ENCODE results near the gene DCDC1. TPM values are rescaled to one million over a fixed set of nuclear protein-coding genes. Genes with fewer than 3 reads are reported as not detected.

DCDC1 gene
- total RNA-seq, 1 experiment from 2014 or later = not detected

DNA sequence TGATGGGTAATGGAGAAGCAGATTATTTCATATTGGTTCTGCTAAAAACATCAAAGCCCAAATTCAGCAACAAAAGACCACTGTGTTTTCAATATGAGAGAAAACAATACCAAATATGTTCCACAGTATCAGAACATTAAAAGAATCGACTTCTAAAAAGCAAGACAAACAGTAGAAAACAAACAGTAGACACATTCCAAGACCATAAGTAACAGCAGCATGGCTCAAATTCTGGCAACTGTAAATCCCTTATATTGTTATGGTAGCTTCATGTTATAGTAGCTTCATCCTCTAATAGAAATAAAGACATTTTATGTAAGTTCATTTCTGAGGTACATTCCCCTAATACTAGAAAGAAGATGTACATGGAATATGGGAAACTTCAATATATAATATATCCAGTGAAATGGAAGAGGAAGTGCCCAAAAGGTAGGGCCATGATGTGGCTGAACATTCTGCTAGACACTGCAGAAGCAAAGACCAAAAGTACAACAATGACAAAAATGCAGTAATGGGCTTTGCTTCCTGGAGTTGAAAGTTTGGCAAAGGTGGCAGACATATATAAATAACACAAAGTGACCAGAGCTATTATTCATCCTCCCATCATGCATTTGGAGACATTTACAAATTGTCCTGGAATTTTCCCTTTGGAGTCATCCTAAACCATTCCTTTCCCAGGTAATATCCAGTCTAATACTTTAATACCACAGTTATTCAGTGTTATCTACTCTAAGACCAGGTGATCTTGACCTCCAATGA lies 299.9 kb downstream of the DCDC1 start:
- POLR2A ChIA-PET = no interaction called here
- in situ Hi-C loops (cut with HindIII; ENCODE audit: low pct_unique_long_range_greater_than_20kb, low sequenced_read_pairs) (no loop called here), intact Hi-C loops (cut with micrococcal nuclease; ENCODE audit: unreplicated experiment) (no loop called here)
- H3K27ac ChIP-seq (ENCODE audit: low read length) = no peak overlapping the region
- ATAC-seq (no peak), DNase-seq (ENCODE audit: low read depth, low spot score) (no peak)
- H3K27me3 ChIP-seq (ENCODE audit: control insufficient read depth, insufficient read depth, low read length) = no peaks in the 10 kb centered on the region
- H3K36me3 ChIP-seq (ENCODE audit: control insufficient read depth, insufficient read depth, low read length) = no peaks in the 10 kb centered on the region
- no peaks in the 10 kb centered on the region for H3K4me1 ChIP-seq (ENCODE audit: control insufficient read depth, insufficient read depth, low read length)
- BruUV-seq (replicated peaks) = no TSS peak
- CTCF ChIA-PET = no interaction called here
- no peak overlapping the region for H3K4me3 ChIP-seq (ENCODE audit: low read depth in 2 of 2, low read length in 2 of 2)
- H3K9me3 ChIP-seq (ENCODE audit: control insufficient read depth, insufficient read depth, low read depth, low read length) = no peaks in the 10 kb centered on the region
- no peak for TF ChIP-seq SIN3A (IDR thresholded peaks at IDR 0.05; ENCODE audit: borderline replicate concordance, insufficient read depth, low read depth, low read length)
- TF ChIP-seq, protein P1, sequence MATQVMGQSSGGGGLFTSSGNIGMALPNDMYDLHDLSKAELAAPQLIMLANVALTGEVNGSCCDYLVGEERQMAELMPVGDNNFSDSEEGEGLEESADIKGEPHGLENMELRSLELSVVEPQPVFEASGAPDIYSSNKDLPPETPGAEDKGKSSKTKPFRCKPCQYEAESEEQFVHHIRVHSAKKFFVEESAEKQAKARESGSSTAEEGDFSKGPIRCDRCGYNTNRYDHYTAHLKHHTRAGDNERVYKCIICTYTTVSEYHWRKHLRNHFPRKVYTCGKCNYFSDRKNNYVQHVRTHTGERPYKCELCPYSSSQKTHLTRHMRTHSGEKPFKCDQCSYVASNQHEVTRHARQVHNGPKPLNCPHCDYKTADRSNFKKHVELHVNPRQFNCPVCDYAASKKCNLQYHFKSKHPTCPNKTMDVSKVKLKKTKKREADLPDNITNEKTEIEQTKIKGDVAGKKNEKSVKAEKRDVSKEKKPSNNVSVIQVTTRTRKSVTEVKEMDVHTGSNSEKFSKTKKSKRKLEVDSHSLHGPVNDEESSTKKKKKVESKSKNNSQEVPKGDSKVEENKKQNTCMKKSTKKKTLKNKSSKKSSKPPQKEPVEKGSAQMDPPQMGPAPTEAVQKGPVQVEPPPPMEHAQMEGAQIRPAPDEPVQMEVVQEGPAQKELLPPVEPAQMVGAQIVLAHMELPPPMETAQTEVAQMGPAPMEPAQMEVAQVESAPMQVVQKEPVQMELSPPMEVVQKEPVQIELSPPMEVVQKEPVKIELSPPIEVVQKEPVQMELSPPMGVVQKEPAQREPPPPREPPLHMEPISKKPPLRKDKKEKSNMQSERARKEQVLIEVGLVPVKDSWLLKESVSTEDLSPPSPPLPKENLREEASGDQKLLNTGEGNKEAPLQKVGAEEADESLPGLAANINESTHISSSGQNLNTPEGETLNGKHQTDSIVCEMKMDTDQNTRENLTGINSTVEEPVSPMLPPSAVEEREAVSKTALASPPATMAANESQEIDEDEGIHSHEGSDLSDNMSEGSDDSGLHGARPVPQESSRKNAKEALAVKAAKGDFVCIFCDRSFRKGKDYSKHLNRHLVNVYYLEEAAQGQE (IDR thresholded peaks at IDR 0.05; ENCODE audit: insufficient read depth in 1 of 2, low read depth in 2 of 2, low read length in 1 of 2) = no peak
- no peak for TF ChIP-seq TCF7L2 (IDR thresholded peaks at IDR 0.05; ENCODE audit: low read depth, low read length)
- TF ChIP-seq, protein P2, sequence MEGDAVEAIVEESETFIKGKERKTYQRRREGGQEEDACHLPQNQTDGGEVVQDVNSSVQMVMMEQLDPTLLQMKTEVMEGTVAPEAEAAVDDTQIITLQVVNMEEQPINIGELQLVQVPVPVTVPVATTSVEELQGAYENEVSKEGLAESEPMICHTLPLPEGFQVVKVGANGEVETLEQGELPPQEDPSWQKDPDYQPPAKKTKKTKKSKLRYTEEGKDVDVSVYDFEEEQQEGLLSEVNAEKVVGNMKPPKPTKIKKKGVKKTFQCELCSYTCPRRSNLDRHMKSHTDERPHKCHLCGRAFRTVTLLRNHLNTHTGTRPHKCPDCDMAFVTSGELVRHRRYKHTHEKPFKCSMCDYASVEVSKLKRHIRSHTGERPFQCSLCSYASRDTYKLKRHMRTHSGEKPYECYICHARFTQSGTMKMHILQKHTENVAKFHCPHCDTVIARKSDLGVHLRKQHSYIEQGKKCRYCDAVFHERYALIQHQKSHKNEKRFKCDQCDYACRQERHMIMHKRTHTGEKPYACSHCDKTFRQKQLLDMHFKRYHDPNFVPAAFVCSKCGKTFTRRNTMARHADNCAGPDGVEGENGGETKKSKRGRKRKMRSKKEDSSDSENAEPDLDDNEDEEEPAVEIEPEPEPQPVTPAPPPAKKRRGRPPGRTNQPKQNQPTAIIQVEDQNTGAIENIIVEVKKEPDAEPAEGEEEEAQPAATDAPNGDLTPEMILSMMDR (IDR thresholded peaks at IDR 0.05) = no peak
- no peak for TF ChIP-seq POLR2AphosphoS5 (IDR thresholded peaks at IDR 0.05; ENCODE audit: low read depth, low read length)

DNA sequence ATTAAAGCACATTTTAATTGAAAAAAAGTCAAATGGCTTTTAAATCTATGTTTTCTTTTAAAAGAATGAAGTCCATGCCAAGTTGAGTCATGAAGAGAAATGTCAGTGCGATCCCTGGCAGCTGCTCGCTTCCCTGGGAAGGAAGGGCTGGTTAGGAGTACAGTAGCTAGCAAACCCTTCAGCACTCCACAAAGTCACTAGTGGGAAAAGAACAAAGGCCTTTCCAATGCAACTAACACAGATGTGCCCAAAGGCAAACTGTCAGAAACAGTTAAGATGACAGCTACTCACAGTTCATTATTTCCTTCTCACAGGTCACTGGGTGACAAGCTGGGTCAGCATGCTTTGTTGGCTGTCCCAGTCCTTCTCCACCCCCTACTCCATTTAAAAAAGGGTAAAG lies 308.7 kb downstream of the DCDC1 start:
- H3K4me1 ChIP-seq (ENCODE audit: control insufficient read depth, insufficient read depth, low read length) = no peaks in the 10 kb centered on the region
- intact Hi-C loops (cut with micrococcal nuclease; ENCODE audit: unreplicated experiment) (no loop called here), in situ Hi-C loops (cut with HindIII; ENCODE audit: low pct_unique_long_range_greater_than_20kb, low sequenced_read_pairs) (no loop called here)
- no peaks in the 10 kb centered on the region for H3K36me3 ChIP-seq (ENCODE audit: control insufficient read depth, insufficient read depth, low read length)
- H3K27ac ChIP-seq (ENCODE audit: low read length) = no peak overlapping the region
- H3K9me3 ChIP-seq (ENCODE audit: control insufficient read depth, insufficient read depth, low read depth, low read length) = no peaks in the 10 kb centered on the region
- H3K27me3 ChIP-seq (ENCODE audit: control insufficient read depth, insufficient read depth, low read length) = no peaks in the 10 kb centered on the region
- no peak for ATAC-seq
- no TSS peak for BruUV-seq (replicated peaks)
- H3K4me3 ChIP-seq (ENCODE audit: low read depth in 2 of 2, low read length in 2 of 2) = no peak overlapping the region
- ChIA-PET POLR2A (no interaction called here), CTCF (no interaction called here)
- no peak for DNase-seq (ENCODE audit: low read depth, low spot score)
- TF ChIP-seq, protein P1 (IDR thresholded peaks at IDR 0.05; ENCODE audit: insufficient read depth in 1 of 2, low read depth in 2 of 2, low read length in 1 of 2) = no peak
- TF ChIP-seq POLR2AphosphoS5 (IDR thresholded peaks at IDR 0.05; ENCODE audit: low read depth, low read length) = no peak
- TF ChIP-seq SIN3A (IDR thresholded peaks at IDR 0.05; ENCODE audit: borderline replicate concordance, insufficient read depth, low read depth, low read length) = no peak
- TF ChIP-seq, protein P2 (IDR thresholded peaks at IDR 0.05) = no peak
- TF ChIP-seq TCF7L2 (IDR thresholded peaks at IDR 0.05; ENCODE audit: low read depth, low read length) = no peak

Data from Panc1 (cell line).